Measurements from ENCODE around the gene TOR1A.
"Not testable (repeated sequence)": the region's sequence is repeated elsewhere in the genome, so short reads cannot be mapped to it uniquely, and the experiment has no call there.

The TOR1A gene

GRCh38 chr9:129822898-129823541 is 916 bp downstream of the TOR1A start:
- DNase-seq (peak; percentile 32), ATAC-seq (peak; percentile 33)

GRCh38 chr9:129816501-129817435 is 7.2 kb downstream of the TOR1A start:
- no peak for ATAC-seq

GRCh38 chr9:129815278-129815677 is 8.7 kb downstream of the TOR1A start:
- ATAC-seq (no peak), DNase-seq (no peak)

More at GRCh38 chr9:129816501-129817435, 7.2 kb downstream of the TOR1A start:
- no peak for DNase-seq

- no peak for DNase-seq
- ATAC-seq, result no peak
Observed at GRCh38 chr9:129814432-129815223, 9.3 kb downstream of the TOR1A start.

- DNase-seq (no peak), ATAC-seq (no peak)
Observed at GRCh38 chr9:129813661-129814060, 10.3 kb downstream of the TOR1A start.

- DNase-seq, result no peak
- ATAC-seq, result no peak
Observed at GRCh38 chr9:129812385-129812784, 11.6 kb downstream of the TOR1A start.

- DNase-seq (no peak), ATAC-seq (peak; percentile 38)
Observed at GRCh38 chr9:129811967-129812363, 12.0 kb downstream of the TOR1A start.

- DNase-seq (no peak), ATAC-seq (no peak)
Observed at GRCh38 chr9:129810788-129811187, 13.1 kb downstream of the TOR1A start.

- no peak for DNase-seq
- ATAC-seq, result no peak
Observed at GRCh38 chr9:129810116-129810515, 13.8 kb downstream of the TOR1A start.

GRCh38 chr9:129809346-129809745 is 14.6 kb downstream of the TOR1A start:
- ATAC-seq, result no peak
- DNase-seq, result no peak

GRCh38 chr9:129806061-129806460 is 17.9 kb downstream of the TOR1A start:
- ATAC-seq, result no peak
- no peak for DNase-seq

GRCh38 chr9:129803676-129804060 is 20.3 kb downstream of the TOR1A start:
- DNase-seq (no peak), ATAC-seq (peak; percentile 2)

- peak; percentile 91 for ATAC-seq
- peak; percentile 96 for DNase-seq
Observed at GRCh38 chr9:129802833-129803675, 20.9 kb downstream of the TOR1A start, which contains the start of gene TOR1B. Gene TOR1B, plus strand, starts transcription at chr9:129803184. Its CDS starts 29 bp downstream, at chr9:129803213.

GRCh38 chr9:129801504-129801903 is 22.4 kb downstream of the TOR1A start:
- DNase-seq, result no peak
- ATAC-seq, result no peak

- DNase-seq (no peak), ATAC-seq (no peak)
Observed at GRCh38 chr9:129798973-129799372, 25.0 kb downstream of the TOR1A start.

- ATAC-seq, result not testable (repeated sequence)
Observed at GRCh38 chr9:129796029-129796428, 27.9 kb downstream of the TOR1A start.

GRCh38 chr9:129794549-129794948 is 29.4 kb downstream of the TOR1A start:
- DNase-seq (no peak), ATAC-seq (no peak)

More at GRCh38 chr9:129796029-129796428, 27.9 kb downstream of the TOR1A start:
- not testable (repeated sequence) for DNase-seq

GRCh38 chr9:129786481-129786880 is 37.5 kb downstream of the TOR1A start:
- ATAC-seq (no peak), DNase-seq (no peak)

- no peak for ATAC-seq
- no peak for DNase-seq
Observed at GRCh38 chr9:129785866-129786265, 38.1 kb downstream of the TOR1A start.

GRCh38 chr9:129784970-129785369 is 39.0 kb downstream of the TOR1A start:
- not testable (repeated sequence) for DNase-seq, ATAC-seq
